HepG2 (cell line): ENCODE measurements around the gene PCDHA9. TPM values are rescaled to one million over a fixed set of nuclear protein-coding genes. Genes with fewer than 3 reads are reported as not detected.

Experiments used
- ELK4 ChIP-seq: sonication (generic); formaldehyde crosslinking; IDR thresholded peaks from 2 replicates; pipeline ENCODE4 v1.9.0; 2021; ENCODE audit warnings: missing genetic modification reagents, borderline replicate concordance
- KAT7 ChIP-seq: IDR thresholded peaks from 2 replicates; pipeline ENCODE4 v1.6.1; 2018; ENCODE audit warnings: borderline replicate concordance, missing compliant biosample characterization
- NCOA5 ChIP-seq: sonication (generic); formaldehyde crosslinking; IDR thresholded peaks from 2 replicates; pipeline ENCODE4 v1.4.0; 2020; ENCODE audit warnings: missing genetic modification reagents
- PHF20 ChIP-seq: sonication (generic); formaldehyde crosslinking; IDR thresholded peaks from 2 replicates; pipeline ENCODE4 v1.5.0; 2020; ENCODE audit warnings: mild to moderate bottlenecking, missing genetic modification reagents
- RAD21 ChIP-seq: fragments of 450-650 bp; formaldehyde crosslinking; IDR thresholded peaks from 2 replicates; pipeline ENCODE4 v1.5.0; 2020; ENCODE audit warnings: mild to moderate bottlenecking
- SMAD1 ChIP-seq: sonication (generic); formaldehyde crosslinking; IDR thresholded peaks from 2 replicates; pipeline ENCODE4 v1.4.0; 2020; ENCODE audit warnings: missing genetic modification reagents, low read depth, mild to moderate bottlenecking, borderline replicate concordance
- SP2 ChIP-seq: sonication (generic); formaldehyde crosslinking; IDR thresholded peaks from 2 replicates; pipeline ENCODE4 v1.5.1; 2020; ENCODE audit warnings: mild to moderate bottlenecking, missing genetic modification reagents
- TAF1 ChIP-seq: sonication (generic); formaldehyde crosslinking; IDR thresholded peaks from 2 replicates; pipeline ENCODE4 v1.4.0; 2020; ENCODE audit warnings: missing genetic modification reagents
- TOE1 ChIP-seq: sonication (generic); formaldehyde crosslinking; IDR thresholded peaks from 2 replicates; pipeline ENCODE4 v1.4.0; 2020; ENCODE audit warnings: mild to moderate bottlenecking, missing genetic modification reagents
- ZBTB3 ChIP-seq: sonication (generic); formaldehyde crosslinking; IDR thresholded peaks from 2 replicates; pipeline ENCODE4 v1.4.0; 2020; ENCODE audit warnings: low read depth, mild to moderate bottlenecking, moderate library complexity, missing genetic modification reagents, borderline replicate concordance
- ZNF142 ChIP-seq: sonication (generic); formaldehyde crosslinking; IDR thresholded peaks from 2 replicates; pipeline ENCODE4 v1.4.0; 2020; ENCODE audit warnings: missing genetic modification reagents
- ZNF616 ChIP-seq: sonication (generic); formaldehyde crosslinking; IDR thresholded peaks from 2 replicates; pipeline ENCODE4 v1.5.0; 2020; ENCODE audit warnings: low read depth, mild to moderate bottlenecking, missing genetic modification reagents
- polyA plus RNA-seq, 8 experiments: library from polyadenylated mRNA; depleted of rRNA in 3 of 8; stranded (reverse) in 7 of 8; unstranded in 1 of 8; fragments of >200 nt; fragmentation: Illumina TruSeq in 4 of 8; extraction: Trizol in 4 of 8; gene quantifications; 2 replicates each; pipeline versions ENCODE4 v1.2.1 to v1.2.3, GENCODE V29; 2011 to 2016; ENCODE audit warnings: low read depth in 4 of 8, missing spikeins in 1 of 8, mixed read lengths in 1 of 8; ENCODE audit not compliant: insufficient read depth in 1 of 8
- total RNA-seq, 5 experiments: library from RNA; depleted of rRNA; stranded (reverse); fragments of >200 nt; fragmentation: Illumina TruSeq; extraction: Trizol; gene quantifications; 2 replicates each; pipeline ENCODE4 v1.2.3, GENCODE V29; 2016; ENCODE audit warnings: low read depth in 1 of 5

PCDHA9 gene
- total and polyA plus RNA-seq, 2 of the 13 experiments (the other 11 are each of a cell fraction or from before 2014, with no cell fraction given) = 0.03 TPM; not detected in 1

GRCh38 chr5:140802781-140803271, 45.4 kb upstream of the PCDHA9 start (continued):
- TF ChIP-seq ZNF142 (CRISPR knock-in tag) (no peak), NCOA5 (CRISPR knock-in tag) (no peak), ELK4 (CRISPR knock-in tag) (no peak), PHF20 (CRISPR knock-in tag) (no peak), KAT7 (CRISPR knock-in tag) (no peak), RAD21 (no peak), TOE1 (CRISPR knock-in tag) (no peak), ZBTB3 (CRISPR knock-in tag) (no peak), TAF1 (no peak), ZNF616 (no peak), SMAD1 (CRISPR knock-in tag) (no peak), SP2 (CRISPR knock-in tag) (no peak)
